HG02885 (cell line): Measurements from ENCODE around the gene CDH13.
A peak's percentile ranks its signal among the peaks of the same experiment; 100 is the strongest.

Experiments used
- ATAC-seq: cut with Tn5 transposase; IDR thresholded peaks from one replicate; pipeline ENCODE4 v1.9.1; 2021; ENCODE audit warnings: mild to moderate bottlenecking; ENCODE audit not compliant: unreplicated experiment, poor library complexity

The CDH13 gene

DNA sequence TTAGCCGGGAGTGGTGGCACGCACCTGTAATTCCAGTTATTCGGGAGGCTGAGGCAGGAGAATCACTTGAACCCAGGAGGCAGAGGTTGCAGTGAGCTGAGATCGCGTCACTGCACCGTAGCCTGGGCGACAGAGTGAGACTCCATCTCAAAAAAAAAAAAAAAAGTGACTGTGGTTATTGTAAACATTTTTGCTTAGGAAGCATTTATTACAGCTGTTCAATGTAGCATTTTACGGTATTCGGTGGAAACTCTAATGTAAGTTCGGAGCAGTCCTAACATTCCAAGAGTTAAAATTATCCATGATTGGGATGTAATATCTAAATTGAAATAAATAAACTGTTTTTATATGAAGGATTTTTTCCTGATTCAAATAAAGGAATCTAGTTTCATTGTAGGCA, 926.2 kb downstream of the CDH13 start:
- ATAC-seq = no peak

DNA sequence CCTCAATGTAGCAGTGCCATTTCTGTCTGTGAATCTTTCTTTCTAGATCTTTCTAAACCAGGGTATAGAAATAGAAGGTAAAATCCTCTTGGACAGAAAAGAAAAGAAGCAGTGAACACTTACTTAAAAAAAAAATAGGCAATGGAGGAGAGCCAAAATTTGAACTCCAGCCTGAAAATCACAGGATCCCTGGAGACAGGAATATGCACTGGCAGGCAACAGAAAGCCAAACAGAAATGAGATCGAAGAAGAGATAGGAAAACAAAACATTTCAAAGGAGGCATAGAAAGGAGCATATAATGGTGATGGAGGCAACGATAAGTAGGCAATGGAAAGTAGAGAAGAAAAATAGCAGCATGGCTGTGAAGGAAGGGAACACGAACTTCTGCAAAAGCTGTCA, 927.3 kb downstream of the CDH13 start:
- no peak for ATAC-seq

DNA sequence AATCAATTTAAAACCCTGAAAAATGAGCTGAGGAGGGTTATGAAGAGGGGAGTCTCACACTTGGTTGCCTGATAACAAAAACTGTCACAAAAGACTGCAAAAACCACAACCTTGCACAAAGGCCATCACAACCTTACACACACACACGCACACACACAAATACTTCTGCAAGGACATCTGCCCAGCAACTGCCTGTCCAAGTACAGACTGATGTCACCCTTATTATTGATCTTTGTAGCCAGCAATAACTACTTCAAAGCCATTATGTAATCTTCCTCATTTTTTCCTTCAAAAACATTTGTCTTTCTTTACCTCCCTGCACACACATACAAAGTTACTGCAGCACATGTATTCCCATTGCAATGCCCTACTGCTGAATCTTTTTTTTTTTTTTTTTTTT, 927.8 kb downstream of the CDH13 start:
- no peak for ATAC-seq

DNA sequence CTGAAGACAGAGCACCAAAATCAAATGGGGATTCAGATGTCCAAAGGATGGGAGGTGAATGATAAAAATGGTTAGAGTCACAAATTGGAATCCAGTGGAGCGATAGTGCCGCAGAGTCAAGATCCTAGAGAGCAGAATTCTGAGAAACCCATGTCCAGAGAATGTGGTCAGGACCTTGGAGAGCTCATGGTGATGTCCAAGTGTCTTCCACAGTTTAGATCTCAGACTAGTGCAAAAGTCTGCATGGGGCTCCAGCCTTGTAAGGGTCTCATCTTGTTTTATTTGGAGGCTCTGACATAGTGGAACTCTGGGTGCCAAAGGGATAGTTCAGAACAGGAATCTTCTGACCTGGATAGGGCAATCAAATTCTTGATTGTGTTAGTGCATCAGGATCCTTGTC, 935.1 kb downstream of the CDH13 start:
- ATAC-seq = no peak

DNA sequence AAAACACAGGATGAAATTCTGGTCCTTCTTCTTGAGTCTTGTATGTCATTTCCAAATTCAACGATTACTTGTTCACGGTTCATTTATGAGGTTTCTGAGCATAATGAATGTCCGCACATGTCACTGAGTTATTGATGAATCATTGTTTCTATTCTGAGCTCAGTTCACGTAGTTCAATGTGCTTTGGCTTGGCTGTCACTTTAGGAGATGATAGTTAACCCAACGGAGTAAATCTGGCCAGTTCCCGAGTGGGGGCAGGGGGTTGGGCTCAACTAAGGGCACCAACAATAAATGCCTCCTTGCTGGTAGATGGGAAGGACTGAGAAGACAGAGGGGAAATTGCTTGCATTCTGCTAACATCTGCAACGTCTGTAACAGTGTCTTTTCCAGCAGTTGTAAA, 941.6 kb downstream of the CDH13 start:
- no peak for ATAC-seq

DNA sequence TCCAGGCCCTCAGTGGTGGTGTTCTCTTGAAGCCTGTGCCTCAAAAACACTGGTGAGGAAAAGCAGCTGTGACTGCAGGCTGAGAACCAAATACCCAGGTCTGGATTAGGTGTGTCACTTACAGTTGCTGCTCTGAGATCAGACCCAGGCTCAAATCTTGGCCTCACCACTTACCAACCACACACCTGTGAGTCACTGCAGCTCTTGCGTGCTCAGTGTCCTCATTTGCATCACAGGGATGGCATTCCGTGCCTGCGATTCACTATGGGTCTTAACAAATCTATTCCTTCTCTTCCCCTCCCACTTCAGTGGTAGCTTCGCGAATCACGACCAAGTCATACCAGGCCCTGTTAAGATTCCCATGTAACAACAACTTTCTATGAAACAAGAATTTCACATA, 947.6 kb downstream of the CDH13 start:
- ATAC-seq = no peak

DNA sequence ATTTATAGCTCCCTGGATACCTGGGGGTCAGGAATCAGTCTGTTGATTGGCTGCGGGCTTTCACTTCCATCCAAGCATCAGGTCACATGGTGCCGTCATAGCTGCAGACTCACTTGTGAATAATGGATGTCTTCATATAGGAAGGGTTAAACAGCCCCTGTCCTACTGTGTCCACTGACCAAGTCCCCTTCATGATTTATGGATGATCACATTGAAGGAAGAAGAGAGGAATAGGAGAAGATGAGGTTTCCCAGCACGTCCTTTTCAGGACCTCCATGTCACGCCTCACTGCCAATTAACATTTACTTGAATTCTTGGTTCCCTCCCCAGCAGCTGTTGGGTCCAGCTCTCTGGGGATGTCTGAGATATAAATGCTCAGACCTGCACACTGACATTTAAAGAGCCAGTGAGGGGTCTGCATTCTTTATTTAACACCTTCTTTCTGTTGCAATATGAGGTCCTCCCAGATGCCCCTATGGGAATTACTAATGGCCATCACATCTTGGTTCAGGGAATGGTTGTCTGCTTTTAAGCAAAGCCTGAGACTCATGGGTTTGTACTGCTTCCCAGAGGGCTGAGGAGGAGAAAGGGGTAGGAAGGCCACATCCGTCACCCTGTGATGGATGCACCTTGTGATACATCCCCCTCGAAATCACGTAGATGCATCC, 950.4 kb downstream of the CDH13 start:
- ATAC-seq = no peak

DNA sequence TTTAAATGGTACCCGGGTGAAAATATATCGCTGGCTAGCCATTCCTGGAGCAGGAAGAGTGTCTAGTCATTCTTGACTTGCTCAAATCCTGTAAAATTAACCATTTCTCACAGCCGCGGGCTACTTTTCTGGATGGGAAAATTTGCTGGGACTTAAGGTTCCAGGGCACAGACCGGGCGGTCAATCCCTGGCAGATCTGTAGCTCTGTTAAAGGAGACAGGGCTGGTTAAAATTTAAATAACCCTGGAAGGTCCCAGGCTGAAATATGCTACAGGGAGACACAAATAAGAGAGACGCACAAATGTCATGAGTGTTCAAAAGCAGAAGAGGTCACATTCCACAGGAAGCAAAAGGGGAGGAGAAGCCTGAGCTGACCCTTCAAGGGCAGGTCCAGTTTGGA, 951.4 kb downstream of the CDH13 start:
- ATAC-seq = no peak

DNA sequence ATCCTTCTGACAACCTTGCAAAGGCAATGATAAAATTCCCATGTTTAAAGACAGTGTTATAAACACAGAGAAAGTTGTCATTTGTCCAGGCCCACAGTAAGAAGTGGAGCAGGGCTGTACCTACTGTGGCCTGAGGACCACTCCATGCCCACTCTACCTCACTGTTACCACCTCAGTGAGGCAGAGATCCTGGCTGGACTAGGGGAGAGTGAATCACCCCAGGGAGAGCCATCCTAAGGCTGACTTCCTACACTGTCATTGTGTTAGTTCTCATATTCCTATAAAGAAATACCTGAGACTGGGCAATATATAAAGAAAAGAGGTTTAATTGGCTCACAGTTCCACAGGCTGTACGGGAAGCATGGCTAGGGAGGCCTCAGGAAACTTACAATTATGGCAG, 952.3 kb downstream of the CDH13 start:
- no peak for ATAC-seq

DNA sequence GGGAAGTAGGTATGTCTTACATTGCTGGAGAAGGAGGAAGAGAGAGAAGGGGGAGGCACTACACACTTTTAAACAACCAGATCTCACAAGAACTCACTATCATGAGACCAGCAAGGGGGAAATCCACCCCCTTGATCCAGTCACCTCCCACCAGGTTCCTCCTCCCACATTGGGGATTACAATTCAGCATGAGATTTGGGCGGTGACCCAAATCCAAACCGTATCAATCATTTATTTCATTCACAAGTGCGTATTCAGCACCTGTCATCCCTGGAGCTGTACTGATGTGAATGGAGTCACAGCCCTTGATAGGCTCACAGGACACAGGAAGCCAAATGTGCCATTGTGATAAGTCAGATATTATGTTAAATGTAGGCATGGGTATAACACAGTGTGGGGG, 952.7 kb downstream of the CDH13 start:
- ATAC-seq = no peak

DNA sequence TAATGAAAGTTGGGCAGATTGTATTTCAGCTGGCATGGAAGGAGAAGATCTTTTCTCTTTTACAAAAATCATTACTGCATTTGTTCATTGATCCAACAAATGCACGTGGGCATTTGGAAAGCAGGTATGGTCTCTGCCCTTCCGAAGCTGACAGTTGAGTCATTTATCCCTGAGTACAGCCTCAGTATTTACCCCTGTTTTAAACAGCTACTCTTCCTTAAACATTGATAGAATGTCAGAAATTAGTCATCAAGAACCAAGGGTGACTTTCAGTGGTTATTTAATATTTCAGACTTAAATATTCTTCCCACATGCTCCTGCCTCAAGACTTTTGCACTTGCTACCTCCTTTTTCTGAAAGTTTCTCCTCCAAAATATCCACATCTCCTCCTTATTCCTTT, 954.3 kb downstream of the CDH13 start:
- peak; percentile 63 for ATAC-seq

DNA sequence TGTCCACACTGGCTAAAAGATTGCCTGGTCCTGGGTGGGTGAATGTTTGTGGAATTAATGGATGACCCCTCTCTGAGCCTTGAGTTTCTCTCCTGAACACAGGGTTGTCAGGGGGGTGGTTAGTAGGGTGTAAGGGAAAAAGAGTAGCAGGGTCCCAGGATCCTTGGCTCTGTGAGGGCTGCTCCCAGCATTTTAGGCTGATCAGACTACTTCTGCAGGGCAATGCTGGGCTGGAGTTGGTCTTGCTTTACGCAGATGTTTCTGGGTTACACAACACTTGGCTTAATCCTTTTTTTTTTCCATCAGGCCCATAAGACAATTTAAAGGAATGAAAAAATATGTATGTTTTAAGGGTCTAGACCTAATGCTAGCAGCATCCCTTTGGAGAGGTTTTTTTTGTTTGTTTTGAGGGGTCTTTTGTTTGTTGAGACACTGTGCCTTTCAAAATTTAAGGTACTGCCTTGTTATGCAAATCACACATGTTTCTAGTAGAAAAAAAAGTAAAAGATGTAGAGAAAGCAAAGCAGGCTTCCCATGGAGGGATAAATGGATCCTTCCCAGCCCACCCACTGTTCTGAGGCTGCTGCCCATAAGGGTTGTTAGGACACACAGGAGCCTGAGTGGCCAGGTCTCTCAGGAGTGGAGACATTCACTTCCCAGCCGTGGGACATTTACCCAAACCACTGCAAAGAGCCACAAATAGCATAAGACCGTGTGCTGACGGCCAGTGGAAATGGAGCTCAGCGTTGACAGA, 955.4 kb downstream of the CDH13 start:
- ATAC-seq = no peak

DNA sequence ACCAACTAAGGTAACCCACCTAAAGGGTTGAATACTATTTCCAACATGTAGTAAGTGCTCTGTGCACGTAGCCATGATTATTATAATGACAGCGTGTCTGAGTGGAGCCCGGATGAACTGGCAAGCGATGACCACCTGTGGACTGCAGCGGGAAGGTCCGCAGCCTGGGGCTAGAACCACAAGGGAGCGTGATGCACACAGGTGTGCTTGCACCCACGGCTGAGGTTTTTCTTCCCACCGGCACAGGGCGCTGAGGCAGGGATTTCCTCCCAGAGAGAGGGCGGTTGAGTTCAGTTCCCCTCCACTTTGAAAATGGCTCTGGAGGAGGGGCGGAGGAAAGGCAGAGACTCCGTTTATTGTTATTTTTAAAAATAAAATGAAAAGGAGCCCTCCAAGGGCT, 959.3 kb downstream of the CDH13 start:
- no peak for ATAC-seq

DNA sequence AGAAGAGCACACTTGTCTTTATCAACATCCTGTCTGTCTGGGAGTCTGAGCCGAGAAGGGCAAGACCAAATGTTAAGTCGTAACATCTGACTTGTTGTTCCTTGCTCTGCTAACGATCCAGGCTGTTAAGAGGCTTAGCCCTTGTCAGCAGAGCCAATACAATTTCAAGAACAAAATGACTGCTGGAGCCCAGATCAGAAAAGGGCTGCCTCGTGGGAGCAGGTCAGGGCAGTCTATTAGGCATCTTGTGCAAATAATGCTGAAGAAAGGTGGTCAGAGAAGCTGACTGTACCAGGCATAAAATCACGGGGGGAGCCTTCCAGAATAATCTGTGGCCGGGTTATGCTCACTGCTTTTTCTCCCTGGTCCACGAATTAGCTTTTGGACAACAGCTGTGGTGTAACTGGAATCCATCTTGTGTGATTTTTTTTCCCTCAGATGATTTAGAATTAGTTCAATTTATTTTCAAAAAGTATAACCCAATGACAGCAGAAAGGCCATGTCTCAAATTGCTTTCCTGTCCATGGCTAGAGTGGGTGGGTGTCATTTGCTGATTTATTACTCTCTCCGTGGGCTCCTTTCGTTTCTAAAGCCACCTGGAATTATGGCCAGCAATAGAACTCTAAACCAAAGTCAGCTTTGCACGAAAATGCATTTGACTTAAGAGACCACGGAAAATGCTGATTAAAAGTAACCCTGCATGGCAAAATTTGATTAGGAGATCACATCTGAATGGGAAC, 959.9 kb downstream of the CDH13 start:
- ATAC-seq = no peak

DNA sequence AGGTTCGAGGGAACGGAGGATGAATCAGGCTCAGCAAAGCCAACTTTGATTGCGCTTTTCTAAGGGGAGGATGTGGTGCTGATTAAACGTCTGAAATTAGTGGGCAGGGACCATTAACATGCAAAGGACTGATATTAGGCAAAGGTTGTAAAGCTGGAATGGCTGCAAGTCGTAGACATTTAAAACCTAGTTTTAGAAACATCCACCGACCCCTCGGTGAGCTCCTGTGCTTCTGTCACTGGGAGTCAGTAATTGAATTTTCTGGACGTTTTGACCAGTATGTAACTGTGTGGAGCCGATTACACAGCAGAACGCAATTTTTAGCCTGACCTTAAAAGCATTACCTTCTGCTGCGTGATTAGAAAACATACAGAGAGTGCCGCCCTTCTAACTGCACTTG, 960.4 kb downstream of the CDH13 start:
- no peak for ATAC-seq

DNA sequence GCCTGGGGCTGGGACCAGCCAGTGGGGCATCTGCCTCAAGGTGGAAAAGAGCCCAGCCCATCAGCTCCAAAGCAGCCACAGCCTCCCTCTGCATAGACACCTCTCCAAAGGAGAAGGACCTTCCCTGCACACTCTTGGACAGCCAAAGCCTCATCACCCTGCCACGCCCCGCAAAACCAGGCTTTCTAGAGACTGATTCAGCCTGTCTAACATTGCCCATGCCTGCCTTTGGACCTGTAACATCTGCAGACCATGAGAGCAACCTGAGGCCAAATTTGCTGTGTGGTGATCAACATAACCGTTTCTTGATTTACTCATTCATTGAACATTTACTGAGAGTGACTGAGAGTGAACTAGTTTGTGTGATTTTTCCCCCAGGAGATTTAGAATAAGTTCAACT, 961.3 kb downstream of the CDH13 start:
- ATAC-seq = no peak

DNA sequence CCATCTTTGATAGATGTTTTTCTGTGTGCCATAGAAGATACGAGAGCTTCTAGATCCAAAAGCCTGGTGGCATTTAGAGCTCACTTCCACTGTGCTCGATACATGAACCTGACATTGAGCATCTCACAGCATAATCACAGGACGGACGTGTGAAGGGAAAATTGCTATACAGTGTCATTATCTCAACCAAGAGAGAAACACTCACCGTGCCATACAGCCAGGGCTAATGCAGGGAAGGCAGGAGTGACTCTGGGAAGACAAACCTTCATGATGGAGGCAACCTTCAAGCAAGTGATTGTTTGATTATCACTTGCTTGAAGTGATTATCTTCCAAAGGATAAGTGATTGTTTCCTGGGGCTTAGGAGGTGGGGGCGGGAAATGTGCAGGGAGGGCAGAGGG, 962.8 kb downstream of the CDH13 start:
- ATAC-seq = no peak

DNA sequence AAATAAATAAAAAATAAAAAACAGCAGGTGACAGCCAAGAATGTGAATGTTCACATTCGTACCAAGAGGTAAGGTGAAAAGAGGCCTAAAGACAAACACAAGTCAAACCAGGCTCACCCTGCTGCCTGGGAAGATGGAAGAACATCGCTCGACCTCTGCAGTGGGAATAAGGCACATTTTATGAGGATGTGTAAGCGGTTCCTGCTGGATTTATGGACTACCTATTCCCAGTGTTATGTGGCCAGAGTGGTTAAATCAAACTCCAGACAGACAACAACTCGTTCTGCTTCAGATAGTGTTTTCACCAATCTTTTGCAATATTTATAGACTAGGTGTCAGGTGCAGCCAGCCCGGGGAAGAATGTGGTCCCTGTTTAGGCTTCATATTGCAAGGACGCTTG, 966.0 kb downstream of the CDH13 start:
- no peak for ATAC-seq

DNA sequence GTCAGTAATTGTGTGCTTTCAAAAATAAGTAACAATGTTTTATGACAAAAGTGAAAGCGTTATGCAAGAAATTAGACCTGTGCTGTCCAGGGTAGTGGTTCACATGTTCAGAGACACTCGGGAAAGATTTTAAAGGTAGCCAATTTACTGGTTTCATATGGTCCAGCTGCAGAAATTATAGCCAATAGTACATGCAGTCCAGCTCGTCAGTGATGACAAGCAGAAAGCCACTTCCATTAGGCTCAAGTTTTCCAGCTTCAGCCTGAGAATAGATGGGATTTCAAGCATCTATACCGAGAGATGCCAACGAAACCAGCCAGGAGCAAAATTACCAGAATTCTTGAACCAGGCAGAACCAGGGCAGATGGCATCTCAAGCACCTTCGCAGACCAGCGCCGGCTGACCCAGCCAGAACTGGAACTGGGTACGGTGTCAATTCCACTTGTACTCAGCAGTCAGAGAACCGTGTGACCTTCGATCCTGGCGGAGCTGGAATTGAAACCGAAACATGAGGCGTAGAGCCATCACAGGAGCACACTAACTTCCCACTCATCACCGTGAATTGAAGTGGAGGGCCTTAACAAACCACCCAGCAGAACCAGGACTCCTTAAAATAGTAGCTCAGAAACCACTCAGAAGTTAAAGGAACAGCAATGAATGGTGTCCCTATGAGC, 973.2 kb downstream of the CDH13 start:
- no peak for ATAC-seq

DNA sequence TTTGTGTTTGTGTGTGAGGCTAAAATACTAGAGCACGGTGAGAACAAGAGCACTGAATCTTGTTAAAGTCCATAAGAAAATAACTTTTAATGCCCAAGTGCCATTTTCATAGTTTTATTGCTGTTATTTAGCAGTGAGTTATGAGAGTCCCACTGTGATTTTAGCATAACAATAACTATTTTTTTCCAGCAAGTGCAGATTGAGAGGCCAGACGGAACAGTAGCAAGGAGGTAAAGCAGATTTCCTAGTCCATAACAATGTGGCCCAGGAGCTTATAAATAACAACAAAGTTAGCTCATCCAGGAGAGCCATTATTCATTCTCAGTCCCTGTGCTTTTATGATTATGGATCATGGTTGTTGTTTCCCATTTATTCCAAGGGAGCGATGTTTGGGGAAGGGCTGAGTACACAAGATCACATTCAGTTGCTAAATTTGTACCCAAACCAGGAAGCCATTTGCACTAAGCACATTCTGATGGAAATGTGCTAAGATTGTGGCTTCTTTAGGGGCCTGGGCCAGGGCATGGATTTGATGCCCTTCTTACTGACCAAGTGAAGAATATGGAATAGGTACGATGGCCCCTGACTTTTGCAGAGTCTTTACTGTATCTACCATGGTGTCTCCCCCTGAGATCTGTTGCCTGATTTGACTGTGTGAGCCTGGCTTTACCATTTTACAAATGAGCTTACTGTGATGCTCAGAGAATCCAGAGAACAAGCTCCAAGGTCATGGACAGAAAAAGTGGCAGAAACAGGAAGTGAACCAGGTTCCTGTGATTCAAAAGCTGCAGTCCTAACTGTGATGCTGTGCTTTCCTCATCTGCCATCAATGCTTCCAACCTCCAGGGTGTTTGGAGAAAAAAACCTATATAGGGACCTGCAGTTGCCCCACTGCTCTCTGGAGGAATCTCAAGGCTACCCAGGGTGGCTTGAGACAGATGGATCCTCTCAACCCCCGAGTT, 976.3 kb downstream of the CDH13 start:
- no peak for ATAC-seq
